Epidermal melanocyte (primary cell): ENCODE results near the gene FCHSD2.
"Not testable (repeated sequence)": the region's sequence is repeated elsewhere in the genome, so short reads cannot be mapped to it uniquely, and the experiment has no call there.

ENCODE experiments used
- DNase-seq: peaks from one replicate; pipeline ENCODE4 v3.0.0; 2011; ENCODE audit warnings: low spot score; ENCODE audit not compliant: insufficient read length

Gene FCHSD2

DNA sequence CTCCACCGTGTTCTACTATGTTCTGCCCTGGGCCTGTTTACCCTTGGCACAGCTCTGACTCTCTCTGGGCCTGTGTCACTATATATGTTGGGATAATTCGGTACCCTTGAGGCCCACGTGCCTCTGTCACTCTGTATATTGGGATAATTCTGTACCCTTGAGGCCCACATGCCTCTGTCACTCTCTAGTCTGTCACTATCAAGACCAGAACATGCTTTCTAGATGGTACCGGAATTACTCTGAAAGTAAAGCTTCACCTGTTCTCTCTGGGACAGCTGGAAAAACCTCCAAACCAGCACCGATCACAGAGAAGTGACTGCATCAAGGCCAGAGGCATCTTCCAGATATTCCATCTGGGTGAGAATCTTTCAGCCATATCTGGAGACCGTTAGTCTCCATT lies 9.3 kb upstream of the FCHSD2 start:
- no peak for DNase-seq

DNA sequence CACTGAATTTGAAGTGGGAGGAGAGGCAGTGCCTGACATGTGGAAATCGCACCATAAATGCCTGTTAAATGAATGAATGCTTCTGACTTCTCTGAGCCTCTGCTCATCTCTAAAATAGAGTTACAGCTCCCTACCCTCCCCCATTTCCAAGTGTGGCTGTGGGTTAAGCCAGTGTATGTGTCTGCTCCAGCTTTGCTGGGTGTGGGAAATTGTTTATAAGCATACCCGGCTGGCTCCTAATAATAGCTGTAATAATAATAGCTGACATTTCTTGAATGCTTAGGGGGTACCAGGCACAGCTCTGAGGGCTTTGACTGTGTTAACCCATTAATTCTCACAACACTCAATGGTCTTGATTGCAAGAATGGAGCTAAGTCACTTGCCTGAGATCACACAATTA lies 7.0 kb upstream of the FCHSD2 start:
- no peak for DNase-seq

DNA sequence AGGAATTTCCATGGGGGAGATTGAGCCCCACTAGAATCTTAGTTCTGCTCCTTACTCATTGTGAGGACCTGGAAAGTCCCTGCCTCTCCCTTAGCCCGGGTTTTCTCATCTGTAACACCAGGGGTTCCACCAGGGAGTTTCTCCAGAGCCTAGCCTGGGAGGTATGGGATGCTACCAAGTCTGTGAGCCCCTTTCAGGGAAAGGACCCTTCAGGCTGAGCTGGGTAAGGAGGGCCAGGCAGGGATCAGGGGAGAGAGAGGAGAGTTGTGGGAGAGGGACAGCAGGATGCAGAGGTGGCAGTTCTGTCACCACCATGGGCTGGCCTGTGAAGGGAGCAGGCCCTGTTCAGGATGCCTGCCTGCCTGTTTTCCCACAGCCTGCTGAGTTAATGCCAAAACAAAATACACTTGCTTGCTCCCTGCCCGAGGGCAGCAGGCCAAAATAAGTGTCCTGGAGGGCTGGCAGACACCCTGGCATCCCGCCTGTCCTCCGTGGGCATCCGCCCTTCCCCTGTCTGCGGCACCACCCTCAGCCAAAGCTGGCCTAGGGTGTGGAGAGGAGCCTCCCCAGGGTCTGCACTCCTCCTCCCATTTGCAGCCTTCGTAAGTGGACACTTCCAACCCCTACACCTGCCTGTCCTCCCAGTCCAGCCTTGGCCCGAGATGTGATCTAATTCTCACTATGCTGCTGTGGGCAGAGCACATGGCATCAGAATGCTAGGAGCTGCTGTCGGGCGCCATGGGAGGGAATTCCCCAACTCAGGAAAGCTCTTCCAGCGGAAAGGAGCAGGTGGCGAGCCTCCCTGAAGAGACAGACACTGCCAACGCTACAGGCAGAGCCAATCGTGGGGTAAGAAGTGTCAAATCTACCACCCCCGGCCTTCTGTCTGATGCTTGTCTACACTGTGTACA lies 5.9 kb upstream of the FCHSD2 start:
- DNase-seq, result no peak

DNA sequence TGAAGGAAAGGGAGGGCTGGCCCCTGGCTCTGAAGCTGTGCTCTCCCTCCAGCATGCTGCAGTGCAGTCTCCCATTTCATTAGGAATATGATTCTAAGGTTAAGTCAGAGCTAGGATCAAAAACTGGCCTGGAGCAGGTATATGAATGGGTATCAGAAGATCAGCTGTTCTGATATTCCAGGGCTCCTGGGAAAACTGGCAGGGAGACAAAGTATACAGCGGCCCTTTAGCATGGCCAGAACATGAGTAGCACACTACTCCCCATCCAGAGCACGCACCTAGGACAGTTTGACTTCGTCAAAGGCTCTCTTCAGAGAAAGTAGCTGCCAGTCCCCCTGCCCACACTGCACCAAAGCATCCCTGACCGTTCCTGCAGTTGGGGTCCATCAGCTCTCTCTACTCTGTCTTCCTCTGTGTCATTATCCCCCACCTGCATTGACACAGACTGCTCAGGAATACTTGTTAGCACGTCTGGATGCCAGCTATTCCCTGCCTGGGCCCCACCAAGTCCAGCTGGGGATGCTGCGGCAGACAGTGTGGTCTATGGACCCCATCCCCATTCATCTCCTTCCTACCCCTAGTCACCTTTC lies 4.0 kb upstream of the FCHSD2 start:
- no peak for DNase-seq

DNA sequence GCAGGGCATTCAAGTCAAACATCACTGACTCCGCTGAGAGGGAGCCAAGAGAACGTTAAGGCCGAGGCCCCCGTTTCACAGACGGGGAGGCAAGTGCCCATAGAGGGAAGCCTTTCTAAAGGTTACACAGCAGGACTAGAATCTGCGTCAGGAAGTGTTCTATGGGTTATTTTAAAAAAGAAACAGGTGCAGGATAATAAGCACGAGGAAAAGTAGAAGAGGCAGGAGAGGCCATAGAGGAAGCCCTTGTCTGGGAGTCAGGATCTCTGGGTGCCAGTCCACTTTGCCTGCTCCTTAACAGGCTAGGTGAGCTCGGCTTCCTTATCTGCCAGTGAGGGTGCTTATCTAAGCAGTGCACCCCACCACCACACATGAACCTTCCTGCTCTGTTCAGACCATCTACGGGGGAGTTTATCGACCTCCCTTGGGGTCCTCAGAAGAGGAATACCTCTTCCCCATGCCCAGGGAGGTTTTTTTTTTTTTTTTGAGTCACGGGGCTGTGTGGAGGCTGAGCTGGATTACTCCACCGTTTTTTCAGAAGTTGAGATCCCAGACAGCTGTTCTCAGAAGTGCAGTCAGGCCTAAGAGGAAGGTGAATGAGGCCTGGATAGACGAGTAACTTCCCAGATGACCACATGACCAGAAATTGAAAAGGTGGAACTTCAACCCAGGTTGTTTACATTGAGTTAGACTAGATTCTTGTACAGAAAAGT lies 1.2 kb upstream of the FCHSD2 start:
- no peak for DNase-seq

DNA sequence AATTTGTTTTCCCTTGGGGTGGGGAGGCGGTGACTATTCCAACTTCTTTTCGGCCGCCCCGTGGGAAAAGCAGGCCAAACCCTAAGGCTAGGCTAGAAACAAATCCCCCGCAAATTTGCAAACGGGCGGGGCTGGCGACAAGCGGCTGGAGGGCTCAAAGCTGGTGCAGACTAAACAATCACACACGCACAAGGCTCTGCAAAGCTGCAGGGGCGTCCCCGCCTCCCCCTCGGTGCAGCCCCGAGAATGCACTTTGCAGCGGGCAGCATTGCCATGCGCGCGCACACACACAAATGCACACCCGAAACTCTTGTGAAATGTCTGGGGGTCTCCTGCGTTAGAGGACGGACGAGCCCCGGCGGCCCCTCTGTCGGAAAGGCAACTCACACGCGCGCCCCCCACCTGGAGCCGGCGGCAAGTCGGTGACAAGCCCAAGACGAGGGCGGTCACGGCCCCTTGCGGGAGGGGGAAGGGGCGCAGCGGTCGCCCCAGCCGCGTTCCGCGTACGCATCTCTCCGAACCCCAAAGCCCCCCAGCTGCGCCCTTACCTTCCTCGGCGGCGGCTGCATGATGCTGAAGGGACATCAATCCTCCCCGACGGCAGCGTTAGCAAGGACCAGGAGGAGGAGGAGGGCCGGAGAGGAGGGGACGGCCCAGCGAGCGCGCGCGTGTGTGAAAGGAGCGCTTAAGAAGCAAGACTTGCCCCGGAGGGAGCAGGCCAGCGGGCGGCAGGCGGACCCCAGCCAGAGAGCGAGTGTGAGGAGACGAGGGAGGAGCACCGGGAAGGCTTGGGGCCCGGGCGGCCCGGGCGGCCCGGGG lies 600 bp downstream of the FCHSD2 start:
- no peak for DNase-seq

DNA sequence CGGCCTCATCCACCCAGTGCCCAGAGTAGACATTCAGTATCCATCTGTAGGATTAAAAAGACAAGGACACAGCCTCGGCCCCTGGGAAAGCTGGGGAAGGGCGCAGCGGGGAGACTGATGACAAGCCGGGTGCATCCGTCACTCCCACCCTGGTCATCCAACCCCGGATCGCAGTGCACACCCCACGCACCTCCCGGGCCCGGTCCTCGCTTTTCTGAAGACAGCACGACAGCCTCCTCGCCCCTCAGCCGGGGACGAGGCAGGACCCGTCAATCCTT lies 1.1 kb downstream of the FCHSD2 start:
- no peak for DNase-seq

DNA sequence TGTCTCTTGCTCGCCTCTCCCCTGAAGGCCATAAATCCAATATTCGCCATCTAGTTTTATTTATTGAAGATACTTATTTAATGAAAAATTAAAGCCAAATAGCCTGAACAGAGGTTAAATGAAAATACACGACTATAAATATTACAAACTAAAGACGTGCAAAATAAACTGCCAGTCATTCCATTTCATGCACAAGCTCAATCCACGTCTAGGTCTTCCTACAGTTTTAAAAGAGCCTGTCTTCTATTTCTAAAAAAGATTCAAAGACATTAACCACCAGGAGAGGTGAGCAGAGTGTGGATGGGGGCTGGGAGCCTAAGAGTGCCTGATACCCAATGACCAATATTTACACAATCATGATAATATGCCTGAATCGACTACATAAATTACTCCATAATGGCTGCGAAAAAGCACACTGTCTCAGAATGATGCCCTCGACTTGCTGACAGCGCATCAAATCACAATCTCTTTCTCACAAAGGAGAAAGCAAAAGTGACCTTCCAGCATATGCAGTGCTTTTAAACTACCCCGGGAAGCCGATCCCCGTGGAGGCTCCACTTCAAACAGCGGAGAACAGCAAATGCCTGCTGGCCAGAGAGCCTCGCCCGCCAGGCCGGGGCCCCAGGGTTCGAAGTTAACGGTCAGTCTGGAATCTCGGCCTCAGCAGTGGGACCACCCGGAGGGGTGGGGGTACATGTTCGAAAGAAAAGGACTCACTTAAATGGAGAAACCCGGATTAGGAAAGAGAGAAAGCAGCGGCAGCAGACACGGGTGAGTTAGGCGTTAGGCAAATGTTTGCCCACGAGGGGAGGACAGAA lies 1.7 kb downstream of the FCHSD2 start:
- no peak for DNase-seq

DNA sequence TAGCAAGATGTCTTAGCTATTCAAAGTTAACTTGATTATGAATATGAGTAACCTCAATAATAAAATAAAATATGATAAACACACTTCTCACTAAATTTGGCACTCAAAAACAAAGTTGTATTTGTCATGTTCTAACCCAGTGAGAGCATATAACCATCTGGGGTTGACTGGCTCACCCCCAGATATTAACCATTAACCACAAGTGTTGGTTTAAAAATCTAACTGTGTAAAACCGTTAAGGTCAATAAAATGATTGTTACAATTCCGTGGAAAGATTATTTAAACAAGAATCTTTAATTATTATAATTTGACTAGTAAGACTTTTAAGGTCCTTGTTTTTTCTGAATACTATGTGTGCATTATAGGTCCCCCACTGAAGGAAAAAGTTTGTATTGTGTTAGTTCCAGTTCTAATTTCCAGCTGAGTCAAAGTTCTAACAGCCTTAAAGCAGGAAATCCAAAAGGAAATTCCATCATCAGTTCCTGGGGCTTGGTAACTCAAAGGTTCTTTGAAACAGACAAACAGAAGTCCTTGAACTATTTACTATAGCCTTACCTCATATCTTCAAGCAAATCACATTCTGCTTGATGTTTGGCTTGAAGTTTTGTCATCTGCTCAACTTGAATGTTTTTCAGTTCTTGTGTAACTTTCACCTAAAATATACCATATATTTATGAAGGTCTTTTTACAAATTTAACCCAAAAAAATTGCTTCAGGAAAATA lies 2.5 kb downstream of the FCHSD2 start:
- DNase-seq, result no peak

DNA sequence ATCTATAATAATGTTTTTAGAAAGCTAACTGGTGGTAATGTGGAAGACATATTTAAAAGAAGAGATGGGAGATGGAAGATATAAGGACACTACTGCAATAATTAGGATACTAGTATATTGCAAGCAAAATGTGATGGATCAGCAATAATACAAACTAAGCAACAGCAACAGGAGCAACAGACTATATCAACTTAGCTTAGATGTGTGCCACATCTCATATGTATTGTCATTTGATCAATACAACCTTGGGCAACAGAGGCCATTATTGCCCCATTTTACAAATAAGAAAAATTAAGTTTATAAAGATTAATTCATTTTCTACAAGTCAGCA lies 4.2 kb downstream of the FCHSD2 start:
- no peak for DNase-seq

DNA sequence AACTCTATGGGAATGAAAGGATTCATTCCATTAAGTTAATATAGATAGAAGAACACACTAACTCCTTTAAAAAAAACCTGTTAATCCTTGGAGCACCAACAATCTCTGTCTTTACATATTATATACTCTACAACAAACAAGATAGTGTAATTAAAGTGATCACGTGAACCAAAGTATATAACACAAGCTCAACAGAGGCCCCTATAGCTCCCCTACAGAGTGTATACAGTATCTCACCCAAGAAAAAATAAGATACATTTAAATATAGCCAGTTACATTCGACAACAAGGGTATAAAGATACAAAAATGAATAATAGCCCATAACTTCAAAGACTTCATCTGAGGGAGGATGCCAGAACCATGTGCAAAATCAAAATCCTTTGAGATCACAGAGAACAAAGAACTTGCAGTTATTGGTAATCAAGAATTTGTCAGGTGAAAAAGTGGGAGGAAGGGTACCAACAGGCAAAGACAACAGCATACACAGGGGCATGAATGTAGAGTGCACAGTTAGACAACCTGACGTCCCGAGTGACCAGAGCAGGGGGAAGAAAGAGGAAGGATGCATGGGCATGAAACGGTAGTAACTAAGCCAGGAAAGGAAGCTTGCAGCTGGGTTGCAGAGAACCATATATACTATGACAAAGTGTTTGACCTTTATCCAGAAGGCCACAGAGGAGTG lies 4.7 kb downstream of the FCHSD2 start:
- no peak for DNase-seq

DNA sequence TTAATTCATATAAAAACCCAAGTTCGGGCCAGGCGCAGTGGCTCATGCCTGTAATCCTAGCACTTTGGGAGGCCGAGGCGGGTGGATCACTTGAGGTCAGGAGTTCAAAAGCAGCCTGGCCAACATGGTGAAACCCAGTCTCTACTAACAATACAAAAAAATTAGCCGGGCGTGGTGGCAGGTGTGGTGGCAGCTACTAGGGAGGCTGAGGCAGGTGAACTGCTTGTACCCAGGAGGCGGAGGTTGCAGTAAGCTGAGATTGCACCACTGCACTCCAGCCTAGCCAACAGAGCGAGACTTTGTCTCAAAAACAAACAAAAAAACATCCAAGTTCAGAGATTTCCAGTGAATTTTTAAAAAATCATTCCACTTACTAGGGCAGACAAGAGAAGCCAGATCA lies 5.4 kb downstream of the FCHSD2 start:
- not testable (repeated sequence) for DNase-seq

DNA sequence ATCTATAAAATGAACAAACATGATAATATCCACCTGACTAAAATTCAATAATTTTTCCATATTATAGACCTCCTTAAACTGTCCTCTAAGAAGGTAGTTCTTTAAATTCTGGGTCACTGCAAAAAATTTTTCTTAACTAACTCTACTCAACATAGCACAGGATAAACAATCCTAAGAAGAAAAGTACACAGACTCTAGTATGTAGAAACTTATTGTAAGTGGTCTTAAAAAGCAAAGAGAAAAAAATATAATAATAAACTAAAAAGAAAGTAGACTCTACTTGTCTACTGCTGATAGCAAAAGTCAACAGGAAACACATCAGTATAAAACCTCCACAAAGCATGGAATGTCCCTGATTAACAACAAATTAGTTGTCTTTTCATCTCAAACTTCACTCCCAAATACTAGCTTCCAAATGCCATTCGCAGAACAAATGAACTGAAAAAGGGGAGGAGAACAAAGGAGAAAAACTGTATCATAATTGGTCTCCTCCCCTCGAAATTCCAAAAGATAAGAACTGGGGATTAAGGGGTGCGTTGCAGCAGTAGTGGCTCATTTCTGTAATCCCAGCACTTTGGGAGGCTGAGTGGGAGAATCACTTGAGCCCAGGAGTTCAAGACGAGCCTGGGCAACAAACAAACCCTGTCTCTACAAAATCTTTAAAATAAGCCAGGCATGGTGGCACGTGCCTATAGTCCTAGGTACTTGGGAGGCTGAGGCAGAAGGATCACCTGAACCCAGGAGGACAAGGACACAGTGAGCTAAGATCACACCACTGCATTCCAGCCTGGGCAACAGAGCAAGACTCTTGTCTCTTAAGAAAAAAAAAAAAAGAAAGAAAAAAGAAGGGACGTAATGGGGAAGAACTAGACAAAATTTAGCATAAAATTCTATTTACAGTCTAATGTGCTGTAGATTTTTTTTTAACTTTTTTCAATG lies 6.5 kb downstream of the FCHSD2 start:
- no peak for DNase-seq

DNA sequence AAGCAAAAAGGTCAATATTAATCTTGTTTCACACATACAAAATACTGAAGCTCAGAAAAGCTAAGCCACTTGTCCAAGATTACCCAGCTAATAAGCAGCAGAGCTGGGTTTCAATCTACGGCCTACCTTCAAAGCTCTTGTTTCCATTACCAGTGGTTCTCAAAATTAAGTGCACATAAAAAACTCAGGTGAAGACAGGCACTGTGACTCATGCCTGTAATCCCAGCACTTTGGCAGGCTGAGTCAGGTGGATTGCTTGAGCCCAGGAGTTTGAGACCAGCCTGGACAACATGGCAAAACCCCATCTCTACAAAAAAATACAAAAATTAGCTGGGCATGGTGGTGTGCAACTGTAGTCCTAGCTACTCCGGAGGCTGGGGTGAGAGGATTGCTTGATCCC lies 9.8 kb downstream of the FCHSD2 start:
- not testable (repeated sequence) for DNase-seq

DNA sequence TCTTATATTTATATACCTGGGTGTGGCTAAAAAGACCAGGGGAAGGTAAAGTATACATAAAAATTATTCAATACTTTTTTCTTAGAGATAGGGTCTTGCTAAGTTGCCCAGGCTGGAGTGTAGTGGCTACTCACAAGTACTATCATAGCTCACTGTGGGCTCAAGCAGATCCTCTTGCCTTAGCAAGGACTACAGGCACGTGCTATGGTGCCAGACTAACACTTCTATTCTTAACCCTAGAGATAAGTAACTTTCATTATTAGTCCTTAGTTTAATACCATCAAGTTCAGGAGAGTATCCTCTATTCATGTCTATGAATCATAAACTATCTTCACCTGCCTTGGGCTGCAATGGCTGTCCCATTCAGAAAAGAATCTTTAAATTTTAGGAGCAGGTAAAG lies 11.9 kb downstream of the FCHSD2 start:
- no peak for DNase-seq

DNA sequence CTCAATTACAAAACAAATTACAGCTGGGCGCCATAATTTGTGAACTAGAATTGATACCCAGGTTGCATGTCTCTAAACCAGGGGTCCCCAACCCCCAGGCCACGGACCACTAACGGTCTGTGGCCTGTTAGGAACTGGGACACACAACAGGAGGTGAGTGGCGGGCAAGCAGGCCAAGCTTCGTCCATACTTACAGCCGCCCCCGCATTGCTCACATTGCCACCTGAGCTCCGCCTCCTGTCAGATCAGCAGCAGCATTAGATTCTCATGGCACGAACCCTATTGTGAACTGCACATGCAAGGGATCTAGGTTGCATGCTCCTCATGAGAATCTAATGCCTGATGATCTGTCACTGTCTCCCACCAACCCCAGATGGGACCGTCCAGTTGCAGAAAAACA lies 12.9 kb downstream of the FCHSD2 start:
- no peak for DNase-seq

DNA sequence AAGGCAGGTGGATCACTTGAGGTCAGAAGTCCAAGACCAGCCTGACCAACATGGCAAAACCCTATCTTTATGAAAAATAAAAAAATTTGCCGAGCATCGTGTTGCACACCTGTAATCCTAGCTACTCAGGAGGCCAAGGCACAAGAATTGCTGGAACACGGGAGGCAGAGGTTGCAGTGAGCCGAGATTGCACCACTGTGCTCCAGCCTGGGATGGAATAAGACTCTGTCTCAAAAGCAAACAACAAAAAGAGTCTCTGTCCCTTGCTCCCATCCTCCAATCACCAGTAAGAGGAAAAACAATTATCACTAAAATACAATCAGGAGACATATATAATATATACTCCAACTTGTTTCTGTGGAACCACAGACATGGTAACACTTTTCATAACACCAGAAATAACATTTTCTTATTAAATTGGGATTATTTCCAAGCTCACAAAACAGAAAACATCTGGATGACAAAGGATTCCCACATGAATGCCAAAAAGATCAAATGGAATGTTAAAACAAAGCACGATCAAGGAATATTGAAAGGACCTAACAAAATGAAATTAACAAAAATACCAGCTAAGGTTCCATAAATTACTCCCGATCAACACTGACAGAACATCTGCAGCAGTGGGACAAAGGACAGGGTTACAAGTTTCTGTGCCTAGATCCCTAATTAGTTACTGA lies 15.2 kb downstream of the FCHSD2 start:
- DNase-seq, result no peak

DNA sequence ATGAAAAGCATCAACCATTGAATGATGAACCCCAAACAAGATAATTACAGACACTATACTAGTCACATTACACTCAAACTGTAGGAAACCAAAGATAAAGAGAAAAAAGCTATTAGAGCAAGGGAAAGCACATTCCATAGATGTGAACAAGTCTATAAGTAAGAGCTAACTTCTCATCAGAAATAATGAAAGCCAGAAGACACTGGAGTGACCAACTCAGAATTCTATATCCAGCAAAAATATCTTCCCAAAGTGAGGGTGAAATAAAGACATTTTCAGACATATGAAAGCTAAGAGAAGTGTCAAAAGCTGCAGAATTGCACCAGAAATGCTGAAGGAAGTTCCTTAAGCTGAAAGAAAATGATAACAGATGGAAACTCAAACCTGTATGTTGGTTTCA lies 17.3 kb downstream of the FCHSD2 start:
- no peak for DNase-seq
